HAP-1 (cell line): ENCODE measurements around the gene LILRA6.
"Not testable (repeated sequence)": the region's sequence is repeated elsewhere in the genome, so short reads cannot be mapped to it uniquely, and the experiment has no call there.

ENCODE experiments used
- DNase-seq, 2 experiments: peaks; one replicate each; pipeline ENCODE4 v3.0.0-alpha.2; 2016 to 2020; ENCODE audit warnings: low spot score in 2 of 2
- H3K27me3 ChIP-seq: fragments of 250-450 bp; sonication (Bioruptor Pico); 2 replicates; pipeline ENCODE4 v1.5.1; 2020; ENCODE audit warnings: low read depth, mild to moderate bottlenecking, moderate library complexity
- H3K36me3 ChIP-seq: fragments of 250-450 bp; sonication (Bioruptor Pico); replicated peaks from 2 replicates; pipeline ENCODE4 v1.5.1; 2020; ENCODE audit warnings: mild to moderate bottlenecking
- H3K4me1 ChIP-seq: fragments of 250-450 bp; sonication (Bioruptor Pico); 2 replicates; pipeline ENCODE4 v1.5.1; 2020; ENCODE audit warnings: mild to moderate bottlenecking
- H3K4me3 ChIP-seq: fragments of 250-450 bp; sonication (Bioruptor Pico); 2 replicates; pipeline ENCODE4 v1.5.1; 2020; ENCODE audit warnings: mild to moderate bottlenecking, moderate library complexity
- H3K9me3 ChIP-seq: fragments of 250-450 bp; sonication (Bioruptor Pico); 2 replicates; pipeline ENCODE4 v1.5.1; 2020; ENCODE audit warnings: mild to moderate bottlenecking, moderate library complexity
- in situ Hi-C: fragments of 300-500 bp; cut with MboI; formaldehyde crosslinking; loops from 3 replicates; pipeline ENCODE4 v1.14.3; 2020; ENCODE audit warnings: low sequenced_read_pairs, inconsistent platforms, mixed read lengths

LILRA6 gene

DNA sequence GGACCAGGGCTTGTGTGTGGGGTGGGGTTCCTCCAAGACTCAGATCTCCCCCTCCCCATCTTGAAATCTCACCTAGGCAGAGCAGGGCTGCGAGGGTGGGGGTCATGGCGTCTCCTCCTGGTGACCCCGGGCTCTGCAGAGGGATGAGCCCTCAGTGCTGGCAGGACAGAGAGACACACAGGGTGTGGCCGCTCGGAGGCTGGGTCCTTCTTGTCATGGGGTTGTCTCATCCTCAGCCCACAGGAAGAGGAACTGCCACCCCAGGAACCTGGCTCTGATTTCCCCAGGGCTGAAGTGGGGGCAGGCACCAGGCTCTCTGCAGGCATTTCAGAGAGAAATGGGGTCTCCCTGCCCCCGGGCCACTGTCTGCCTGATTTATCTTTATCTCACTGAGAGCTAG, at the start of gene LILRA6:
Gene LILRA6 (minus strand): TSS at position 145 of the 400 bp plus-strand sequence.
- H3K4me3 ChIP-seq, DNase-seq, H3K36me3 ChIP-seq, H3K4me1 ChIP-seq, H3K9me3 ChIP-seq, H3K27me3 ChIP-seq, in situ Hi-C loops: not testable (repeated sequence)

DNA sequence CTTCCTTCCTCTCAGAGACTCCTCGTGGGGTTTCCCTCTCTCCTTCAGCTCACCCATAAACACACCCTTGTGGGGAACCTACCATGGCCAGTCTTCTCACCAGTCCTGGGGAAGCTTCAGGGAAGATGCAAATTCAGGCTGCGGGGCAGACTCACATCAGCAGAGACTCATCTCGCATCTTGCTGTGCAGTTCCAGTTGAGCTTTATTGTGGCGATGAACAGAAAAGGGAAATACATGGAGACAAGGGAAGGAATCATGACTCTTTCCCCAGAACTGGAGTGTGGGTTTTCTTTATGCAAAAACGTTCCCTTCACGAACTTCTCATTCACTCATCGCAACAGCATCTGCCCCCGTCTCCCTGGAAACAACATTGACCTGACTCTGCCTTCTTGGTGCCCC, 46.6 kb upstream of the LILRA6 start:
- H3K4me1 ChIP-seq, in situ Hi-C loops, H3K27me3 ChIP-seq, H3K9me3 ChIP-seq, H3K4me3 ChIP-seq, DNase-seq, H3K36me3 ChIP-seq: not testable (repeated sequence)

DNA sequence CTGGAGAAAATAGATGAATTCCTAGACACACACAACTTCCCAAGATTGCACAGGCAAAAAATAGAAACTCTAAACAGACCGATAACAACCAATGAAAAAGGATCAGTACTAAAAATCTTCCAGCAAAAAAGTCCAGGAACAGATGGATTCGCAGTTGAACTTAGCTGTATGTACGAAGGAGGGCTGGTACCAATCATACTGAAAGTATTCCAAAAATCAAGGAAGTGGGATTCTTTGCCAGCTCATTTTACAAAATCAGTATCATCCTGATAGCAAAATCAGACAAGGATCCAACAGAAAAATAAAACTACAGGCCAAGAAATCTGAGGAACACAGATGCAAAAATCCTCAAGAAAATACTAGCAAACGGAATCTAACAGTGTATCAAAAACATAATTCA, 44.9 kb upstream of the LILRA6 start:
- no peaks in the 10 kb centered on the region for H3K4me1 ChIP-seq
- H3K27me3 ChIP-seq = no peaks in the 10 kb centered on the region
- H3K4me3 ChIP-seq = no peak overlapping the region
- H3K9me3 ChIP-seq = no peaks in the 10 kb centered on the region
- H3K36me3 ChIP-seq = no peaks in the 10 kb centered on the region
- in situ Hi-C loops = no loop called here
- no peak for DNase-seq

DNA sequence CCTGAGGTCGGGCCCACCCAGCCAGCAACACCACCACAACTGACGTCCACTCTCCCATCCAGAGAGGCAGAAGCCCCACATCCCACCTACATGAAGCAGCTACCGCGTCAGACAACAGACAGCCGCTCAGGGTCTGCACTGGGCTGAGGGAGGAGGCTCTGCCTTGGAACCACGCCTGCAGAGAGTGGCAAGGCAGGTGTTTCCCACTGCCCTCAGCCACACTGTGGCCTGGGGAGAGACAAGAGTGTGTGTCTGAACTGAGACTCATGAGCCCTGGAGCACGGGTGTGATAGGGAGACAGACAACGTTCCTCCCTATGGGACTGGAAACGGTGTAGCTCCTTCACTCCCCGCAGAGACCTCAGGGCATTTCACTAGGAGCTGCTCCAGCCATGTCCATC, 43.7 kb upstream of the LILRA6 start:
- DNase-seq, H3K4me1 ChIP-seq, H3K27me3 ChIP-seq, H3K4me3 ChIP-seq, H3K36me3 ChIP-seq, in situ Hi-C loops, H3K9me3 ChIP-seq: not testable (repeated sequence)

DNA sequence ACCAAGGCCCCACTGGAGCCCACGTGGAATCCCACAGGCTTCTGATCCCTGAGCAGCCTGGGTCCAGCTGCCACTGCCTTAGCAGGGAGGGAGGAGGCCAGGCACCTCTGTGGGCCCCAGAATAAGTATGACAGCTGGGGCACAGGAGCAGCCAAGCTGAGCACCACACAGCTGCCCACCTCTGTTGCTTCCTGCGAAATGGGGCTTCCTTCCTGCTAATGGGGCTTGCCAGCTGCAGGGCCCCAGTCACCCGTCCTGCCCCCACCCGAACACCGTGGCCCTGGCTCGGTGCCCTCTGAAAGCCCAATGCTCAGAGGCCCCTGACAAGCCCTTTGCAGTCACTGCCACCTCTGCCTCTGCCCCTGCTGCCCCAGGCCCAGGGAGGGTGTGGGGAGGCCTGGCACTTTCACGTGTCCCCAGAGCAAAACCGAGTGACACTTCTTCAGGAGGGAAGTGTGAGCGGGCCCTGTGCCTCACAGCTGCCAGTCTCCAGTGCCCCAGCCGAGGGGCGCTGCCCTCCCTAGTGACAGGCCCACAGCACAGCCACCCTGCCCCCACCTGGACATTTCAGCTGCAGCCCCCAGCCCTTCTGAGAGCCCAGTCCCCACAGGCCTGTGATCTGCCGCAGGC, 43.0 kb upstream of the LILRA6 start:
- H3K4me1 ChIP-seq, H3K27me3 ChIP-seq, in situ Hi-C loops, H3K9me3 ChIP-seq, H3K4me3 ChIP-seq, DNase-seq, H3K36me3 ChIP-seq: not testable (repeated sequence)

DNA sequence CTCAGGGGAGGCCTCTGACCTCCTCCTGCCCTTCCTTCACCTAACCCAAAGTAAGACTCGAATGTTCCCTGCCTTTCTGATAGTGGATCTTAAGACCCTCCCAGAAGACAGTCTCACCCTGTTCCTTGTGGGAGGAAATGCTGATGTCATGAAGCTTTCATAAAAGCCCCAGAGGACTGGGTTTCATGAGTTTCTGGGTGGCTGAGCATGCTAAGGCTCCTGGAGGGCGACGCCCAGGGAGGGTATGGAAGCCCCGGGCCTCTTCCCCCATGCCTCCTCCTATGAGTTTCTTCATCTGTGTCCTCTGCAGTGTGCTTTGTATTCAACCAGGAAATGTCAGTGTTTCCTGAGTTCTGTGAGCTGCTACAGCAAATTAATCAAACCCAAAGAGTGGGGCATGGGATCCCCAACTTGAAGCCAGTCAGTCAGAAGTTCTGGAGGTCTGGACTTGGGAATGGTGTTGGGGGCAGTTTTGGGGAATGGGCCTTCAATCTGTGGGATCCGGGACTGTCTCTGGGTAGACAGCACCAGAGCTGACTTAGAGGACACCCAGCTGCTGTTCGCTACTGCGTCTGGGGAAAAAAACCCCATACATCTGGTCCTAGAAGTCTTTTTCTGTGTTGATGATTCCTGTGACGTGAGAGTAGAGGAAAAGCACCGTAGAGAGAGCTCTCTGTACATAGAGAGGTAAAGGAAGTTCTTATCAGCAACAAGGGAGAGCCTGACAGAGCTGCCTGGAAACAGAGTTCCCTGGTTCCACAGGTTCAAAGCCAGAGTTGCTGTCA, 40.3 kb upstream of the LILRA6 start:
- Histone ChIP-seq H3K9me3 (no peaks in the 10 kb centered on the region), H3K27me3 (0 out of 2 replicates have a peak, but pooled peaks cover 3% of the 10 kb centered on the region), H3K4me3 (no peak overlapping the region), H3K36me3 (no peaks in the 10 kb centered on the region), H3K4me1 (no peaks in the 10 kb centered on the region)
- no peak for DNase-seq
- in situ Hi-C loops = no loop called here

DNA sequence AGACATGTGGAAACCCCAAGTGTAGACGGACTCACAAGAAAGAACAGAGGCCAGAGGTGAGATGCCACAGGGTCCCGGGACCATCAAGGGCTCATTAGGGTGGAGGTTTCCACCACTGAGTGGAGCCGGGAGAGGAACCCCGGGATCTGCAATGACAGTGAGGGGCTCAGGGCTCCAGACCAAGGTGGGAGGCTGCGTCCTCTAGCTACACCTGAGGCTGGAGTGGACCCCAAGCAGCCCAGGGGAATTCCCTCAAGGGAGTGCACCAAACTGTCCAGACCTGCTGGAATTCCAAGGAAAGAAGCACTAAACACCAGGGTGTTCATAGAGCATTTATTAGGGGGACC, 39.1 kb upstream of the LILRA6 start:
- H3K4me3 ChIP-seq, H3K36me3 ChIP-seq, DNase-seq, in situ Hi-C loops, H3K4me1 ChIP-seq, H3K27me3 ChIP-seq, H3K9me3 ChIP-seq: not testable (repeated sequence)

DNA sequence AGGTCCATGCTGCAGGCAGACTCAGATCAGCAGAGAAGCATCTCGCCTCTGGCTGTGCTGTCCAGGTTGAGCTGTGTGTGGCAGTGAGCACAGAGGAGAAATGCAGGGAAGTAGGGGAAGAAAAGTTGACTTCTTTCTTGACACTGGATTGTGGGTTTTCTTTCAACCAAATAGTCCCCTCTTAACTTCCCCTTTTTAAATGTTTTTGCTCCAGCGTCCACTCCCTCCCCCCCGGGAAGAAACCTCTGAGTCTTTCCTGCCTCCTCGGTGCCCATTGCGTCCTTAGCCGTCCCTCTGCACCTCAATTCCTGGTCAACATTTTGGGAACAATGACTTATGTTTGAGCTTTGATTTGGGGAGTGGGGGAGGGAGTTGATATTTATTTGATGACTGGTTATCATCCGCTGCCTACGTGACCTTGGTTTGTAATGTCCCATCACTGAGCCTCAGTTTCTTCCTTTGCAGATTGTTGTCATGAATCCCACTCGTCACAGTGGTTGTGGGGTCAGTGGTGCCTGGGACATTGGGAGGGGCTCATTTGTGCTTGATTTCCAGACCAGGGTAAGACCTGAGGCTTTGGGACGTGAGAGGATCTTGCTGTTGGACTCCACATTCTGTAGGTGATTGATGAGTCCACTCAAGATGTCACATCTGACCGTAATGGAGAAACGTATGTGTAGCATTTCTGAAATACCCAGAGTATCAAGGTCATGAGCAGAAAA, 38.6 kb upstream of the LILRA6 start, which contains the start of gene LILRB2:
Gene LILRB2 (minus strand): TSS at position 104 of the 722 bp plus-strand sequence. CDS start 614 bp downstream, outside the sequence.
- in situ Hi-C loops = no loop called here
- no peaks in the 10 kb centered on the region for H3K36me3 ChIP-seq
- H3K4me3 ChIP-seq = no peak within 1 kb of the TSS
- H3K4me1 ChIP-seq = no peaks in the 10 kb centered on the region
- DNase-seq = no peak
- no peaks in the 10 kb centered on the region for H3K9me3 ChIP-seq
- H3K27me3 ChIP-seq = peaks cover 6% of the 10 kb centered on the region; the same call in 1 of the 2 replicates

DNA sequence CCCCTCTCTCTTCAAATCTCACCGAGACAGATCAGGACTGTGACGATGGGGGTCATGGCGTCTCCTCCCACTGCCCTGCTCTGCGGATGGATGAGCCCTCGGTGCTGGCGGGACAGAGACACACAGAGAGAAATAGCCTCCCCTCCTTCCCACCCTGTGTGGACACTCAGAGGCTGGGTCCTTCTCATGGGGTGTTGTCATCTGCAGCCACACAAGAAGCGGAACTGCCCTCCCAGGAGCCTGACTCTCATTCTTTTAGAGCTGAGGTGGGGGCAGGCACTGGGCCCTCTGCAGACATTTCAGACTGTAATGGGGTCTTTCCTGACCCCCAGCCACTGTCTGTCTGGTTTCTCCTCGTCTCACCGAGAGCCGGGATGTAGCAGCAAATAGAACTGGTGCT, 37.9 kb upstream of the LILRA6 start:
- H3K9me3 ChIP-seq, H3K4me1 ChIP-seq, H3K36me3 ChIP-seq, H3K27me3 ChIP-seq, in situ Hi-C loops, H3K4me3 ChIP-seq, DNase-seq: not testable (repeated sequence)

DNA sequence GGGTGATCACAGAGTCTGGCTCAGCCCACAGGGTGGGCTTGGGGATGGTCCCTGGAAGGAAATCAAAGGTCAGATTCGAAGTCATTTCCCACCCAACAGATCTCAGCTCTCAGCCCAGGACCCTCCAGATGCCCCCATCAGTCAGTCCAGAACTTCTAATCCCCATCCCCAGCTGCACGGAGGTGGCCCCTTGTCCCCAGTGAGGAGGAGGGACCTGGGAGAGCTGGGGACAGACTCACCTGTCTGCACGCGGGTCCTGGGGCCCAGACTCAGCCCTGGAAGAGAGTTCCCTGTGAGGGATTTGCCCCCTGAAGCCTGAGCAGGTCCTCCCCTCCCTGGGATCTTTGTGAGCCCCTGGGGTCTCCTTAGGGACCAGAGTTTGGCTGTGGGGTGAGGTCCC, 37.4 kb upstream of the LILRA6 start:
- DNase-seq, H3K36me3 ChIP-seq, H3K9me3 ChIP-seq, H3K27me3 ChIP-seq, H3K4me3 ChIP-seq, H3K4me1 ChIP-seq, in situ Hi-C loops: not testable (repeated sequence)

DNA sequence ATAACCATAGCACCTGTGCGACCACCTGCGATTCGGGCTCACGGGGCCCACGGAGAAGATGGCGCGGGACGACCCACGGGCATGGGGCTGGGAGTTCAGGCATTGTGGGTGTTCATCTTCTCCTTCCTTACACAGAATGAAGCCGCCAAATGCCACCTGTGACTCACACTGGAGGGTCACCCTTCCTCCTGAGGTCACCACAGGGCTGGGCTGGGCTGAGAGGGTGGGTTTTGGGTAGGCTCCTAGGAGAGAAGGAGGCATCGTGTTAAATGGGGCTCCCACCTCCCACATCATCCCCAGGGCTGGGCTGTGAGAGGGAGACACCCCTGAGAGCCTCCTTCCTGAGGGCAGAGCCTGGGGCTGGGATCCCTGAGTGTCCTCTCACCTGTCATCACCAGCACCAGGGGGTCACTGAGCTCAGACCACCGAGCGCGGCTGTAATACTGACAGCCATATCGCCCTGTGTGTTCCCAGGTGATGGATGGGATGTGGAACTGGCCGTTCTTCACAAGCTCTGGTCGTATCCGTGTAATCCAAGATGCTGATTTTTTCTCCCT, 36.9 kb upstream of the LILRA6 start:
- H3K4me1 ChIP-seq = no peaks in the 10 kb centered on the region
- H3K4me3 ChIP-seq = no peak overlapping the region
- no peaks in the 10 kb centered on the region for H3K36me3 ChIP-seq
- no peak for DNase-seq
- peaks cover 6% of the 10 kb centered on the region; the same call in 1 of the 2 replicates for H3K27me3 ChIP-seq
- in situ Hi-C loops = no loop called here
- H3K9me3 ChIP-seq = no peaks in the 10 kb centered on the region

DNA sequence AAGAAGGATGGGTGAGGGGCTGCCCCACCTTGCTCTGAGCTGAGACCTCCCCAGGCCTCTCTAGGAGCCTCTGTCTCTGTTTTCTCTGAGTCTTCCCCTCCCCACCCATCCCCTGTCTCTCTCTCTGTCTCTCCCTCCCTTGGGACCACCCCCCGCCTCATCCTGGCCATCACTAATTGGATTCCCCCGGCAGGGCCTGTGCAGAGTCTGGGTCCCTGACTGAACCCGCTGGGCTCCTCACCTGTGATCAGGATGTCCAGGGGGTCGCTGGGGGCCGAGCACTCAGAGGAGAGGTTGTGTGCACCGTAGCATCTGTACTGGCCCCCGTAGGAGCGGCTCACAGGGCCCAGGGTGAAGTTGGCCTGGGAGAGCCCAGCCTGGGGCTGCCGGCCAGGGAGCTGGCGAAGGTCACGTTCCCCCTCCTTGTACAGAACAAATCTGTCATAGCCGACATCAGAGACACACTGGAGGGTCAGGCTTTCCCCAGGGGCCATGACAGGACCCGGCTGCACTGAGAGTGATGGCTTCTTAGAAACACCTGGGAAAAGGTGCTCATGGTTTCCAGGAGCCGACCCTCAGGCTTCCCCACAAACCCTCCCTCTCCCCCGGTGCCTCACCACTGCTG, 36.1 kb upstream of the LILRA6 start:
- DNase-seq, H3K27me3 ChIP-seq, H3K9me3 ChIP-seq, H3K4me3 ChIP-seq, H3K4me1 ChIP-seq, in situ Hi-C loops, H3K36me3 ChIP-seq: not testable (repeated sequence)

DNA sequence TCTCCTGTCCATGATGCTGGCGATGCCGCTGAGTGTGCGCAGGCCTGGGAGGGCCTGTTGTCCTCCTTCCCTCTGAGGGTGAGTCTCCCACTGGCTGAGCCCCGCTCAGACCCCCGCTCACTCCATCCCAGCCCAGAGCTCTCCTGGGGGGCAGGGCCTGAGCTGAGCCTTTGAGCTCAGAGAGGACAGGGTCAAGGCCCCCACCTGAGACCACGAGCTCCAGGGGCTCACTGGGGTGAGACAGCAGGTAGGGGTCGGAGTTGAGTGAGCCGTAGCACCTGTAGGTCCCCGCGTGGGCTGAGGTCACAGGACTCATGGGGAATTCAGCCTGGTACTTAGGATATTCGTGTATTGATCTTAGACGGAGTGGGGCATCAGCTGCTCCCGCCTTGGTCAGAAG, 35.5 kb upstream of the LILRA6 start:
- H3K4me3 ChIP-seq, H3K27me3 ChIP-seq, in situ Hi-C loops, DNase-seq, H3K4me1 ChIP-seq, H3K36me3 ChIP-seq, H3K9me3 ChIP-seq: not testable (repeated sequence)
